Measurements from ENCODE around the gene SETD7. TPM values are rescaled to one million over a fixed set of nuclear protein-coding genes. Genes with fewer than 3 reads are reported as not detected.

Gene SETD7
- total and polyA plus RNA-seq, 2 experiments from 2014 or later, result 1.1 to 4.2 TPM

GRCh38 chr4:139514382-139515059 lies 41.5 kb downstream of the SETD7 start (continued):
- TF ChIP-seq CREB1 (CRISPR knock-in tag; IDR thresholded peaks at IDR 0.05; ENCODE audit: low read depth), result no peak

- no peaks in the 10 kb centered on the region for H3K36me3 Mint-ChIP-seq (ENCODE audit: low read depth)
- no peaks in the 10 kb centered on the region for H3K36me3 ChIP-seq (ENCODE audit: insufficient read depth)
These were observed 44.7 kb downstream of the SETD7 start for GRCh38 chr4:139511320-139511719.

More at GRCh38 chr4:139511320-139511719, 44.7 kb downstream of the SETD7 start:
- Histone ChIP-seq H3K4me3 (no peak overlapping the region), H3K79me2 (replicated peaks; ENCODE audit: insufficient read depth) (no peaks in the 10 kb centered on the region), H2AFZ (no peak overlapping the region), H3K27ac (ENCODE audit: low read depth) (no peak overlapping the region), H4K20me1 (replicated peaks; ENCODE audit: insufficient read depth) (no peaks in the 10 kb centered on the region), H3K9me2 (ENCODE audit: insufficient read depth) (no peaks in the 10 kb centered on the region), H3K27me3 (ENCODE audit: insufficient read depth) (no peaks in the 10 kb centered on the region), H3K4me2 (no peak overlapping the region), H3F3A (replicated peaks; ENCODE audit: low read depth) (no peaks in the 10 kb centered on the region), H3K4me1 (ENCODE audit: insufficient read depth) (0 out of 2 replicates have a peak, but pooled peaks cover 3% of the 10 kb centered on the region)
- peaks cover 6% of the 10 kb centered on the region for H3K27me3 Mint-ChIP-seq (ENCODE audit: insufficient read depth, low read depth, poor library complexity)
- no peak for TF ChIP-seq STAT1 (IDR thresholded peaks at IDR 0.05; ENCODE audit: unreplicated experiment)
- no peak for TF ChIP-seq ZNF462 (CRISPR knock-in tag; IDR thresholded peaks at IDR 0.05)
- TF ChIP-seq EZH2phosphoT487 (IDR thresholded peaks at IDR 0.05; ENCODE audit: unreplicated experiment), result no peak
- TF ChIP-seq NANOG (IDR thresholded peaks at IDR 0.05; ENCODE audit: borderline replicate concordance), result no peak
- no peak for TF ChIP-seq CTCF (conservative IDR thresholded peaks at IDR 0.05; ENCODE audit: low read depth in 2 of 2)
- TF ChIP-seq ETS1 (IDR thresholded peaks at IDR 0.05), result no peak
- no peak for TF ChIP-seq ZNF331 (CRISPR knock-in tag; IDR thresholded peaks at IDR 0.05; ENCODE audit: low read depth)
- no peak for TF ChIP-seq EZH2 (IDR thresholded peaks at IDR 0.05; ENCODE audit: low read depth, unreplicated experiment)
- TF ChIP-seq JUNB (IDR thresholded peaks at IDR 0.05; ENCODE audit: unreplicated experiment), result no peak
- ATAC-seq, result no peak
- H3K27ac Mint-ChIP-seq, result no peak overlapping the region
- no peaks in the 10 kb centered on the region for H3K9me3 Mint-ChIP-seq
- H3K4me1 Mint-ChIP-seq, result peaks cover 23% of the 10 kb centered on the region
- no peak for DNase-seq (ENCODE audit: low spot score)
- no peak overlapping the region for H3K4me3 Mint-ChIP-seq
